ENCODE measurements around the gene ADAMTS3.

DNA sequence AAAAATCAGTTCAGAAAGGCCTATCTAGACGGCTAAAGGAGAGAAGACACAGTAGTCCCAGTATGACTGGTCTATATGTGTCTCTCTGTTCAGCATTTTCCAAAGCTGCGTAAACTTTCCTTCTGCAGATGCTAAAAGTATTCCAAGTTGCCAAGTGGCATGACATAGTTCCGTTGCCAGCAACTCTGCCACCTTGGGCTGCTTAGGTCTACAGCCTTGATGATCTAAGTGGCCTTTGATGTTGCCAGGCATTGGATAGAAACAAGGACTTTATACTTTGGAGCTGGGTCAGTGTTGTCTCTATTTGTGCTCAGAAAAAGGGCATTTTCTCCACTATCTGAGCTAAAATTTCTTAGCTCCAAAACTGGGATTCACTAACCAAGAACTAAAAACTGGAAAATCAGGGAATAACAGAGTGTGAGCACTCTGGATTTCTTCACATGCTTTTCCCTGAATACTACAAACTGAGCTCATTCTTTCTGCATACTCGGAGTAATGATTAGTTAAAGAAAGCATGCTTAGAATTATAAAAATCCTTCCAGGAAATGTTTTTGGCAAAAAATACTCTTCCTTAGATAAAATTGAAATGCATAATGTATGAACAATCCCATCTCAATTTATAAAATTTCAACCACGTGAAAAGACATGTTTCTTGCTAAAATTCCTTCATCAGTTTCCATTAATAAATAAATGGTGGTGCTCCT, 191.4 kb downstream of the ADAMTS3 start:
- no peak for TF ChIP-seq ZNF384 (IDR thresholded peaks at IDR 0.05; ENCODE audit: low read depth, low read length)
- no peak for TF ChIP-seq MAFG (tag; conservative IDR thresholded peaks at IDR 0.05)
- no peak for TF ChIP-seq POLR2AphosphoS5 (IDR thresholded peaks at IDR 0.05; ENCODE audit: control insufficient read depth, insufficient read depth, low read depth, low read length)
- TF ChIP-seq SMARCA5 (IDR thresholded peaks at IDR 0.05): no peak
- TF ChIP-seq PHF8 (IDR thresholded peaks at IDR 0.05; ENCODE audit: borderline replicate concordance, low read length): no peak
- no peak for TF ChIP-seq DMBX1 (CRISPR knock-in tag; IDR thresholded peaks at IDR 0.05; ENCODE audit: borderline replicate concordance)
- no peak for TF ChIP-seq KAT2B (IDR thresholded peaks at IDR 0.05; ENCODE audit: low read depth, low read length)
- TF ChIP-seq, protein P1, sequence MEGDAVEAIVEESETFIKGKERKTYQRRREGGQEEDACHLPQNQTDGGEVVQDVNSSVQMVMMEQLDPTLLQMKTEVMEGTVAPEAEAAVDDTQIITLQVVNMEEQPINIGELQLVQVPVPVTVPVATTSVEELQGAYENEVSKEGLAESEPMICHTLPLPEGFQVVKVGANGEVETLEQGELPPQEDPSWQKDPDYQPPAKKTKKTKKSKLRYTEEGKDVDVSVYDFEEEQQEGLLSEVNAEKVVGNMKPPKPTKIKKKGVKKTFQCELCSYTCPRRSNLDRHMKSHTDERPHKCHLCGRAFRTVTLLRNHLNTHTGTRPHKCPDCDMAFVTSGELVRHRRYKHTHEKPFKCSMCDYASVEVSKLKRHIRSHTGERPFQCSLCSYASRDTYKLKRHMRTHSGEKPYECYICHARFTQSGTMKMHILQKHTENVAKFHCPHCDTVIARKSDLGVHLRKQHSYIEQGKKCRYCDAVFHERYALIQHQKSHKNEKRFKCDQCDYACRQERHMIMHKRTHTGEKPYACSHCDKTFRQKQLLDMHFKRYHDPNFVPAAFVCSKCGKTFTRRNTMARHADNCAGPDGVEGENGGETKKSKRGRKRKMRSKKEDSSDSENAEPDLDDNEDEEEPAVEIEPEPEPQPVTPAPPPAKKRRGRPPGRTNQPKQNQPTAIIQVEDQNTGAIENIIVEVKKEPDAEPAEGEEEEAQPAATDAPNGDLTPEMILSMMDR (IDR thresholded peaks at IDR 0.05 in 2 of 3, conservative IDR thresholded peaks at IDR 0.05 in 1 of 3; ENCODE audit: insufficient read depth in 2 of 3, low read depth in 1 of 3, low read length in 3 of 3): no peak
- TF ChIP-seq SMAD3 (CRISPR knock-in tag; conservative IDR thresholded peaks at IDR 0.05): no peak
- no peak for TF ChIP-seq ZBTB33 (CRISPR knock-in tag; IDR thresholded peaks at IDR 0.05)
- TF ChIP-seq, protein P2, sequence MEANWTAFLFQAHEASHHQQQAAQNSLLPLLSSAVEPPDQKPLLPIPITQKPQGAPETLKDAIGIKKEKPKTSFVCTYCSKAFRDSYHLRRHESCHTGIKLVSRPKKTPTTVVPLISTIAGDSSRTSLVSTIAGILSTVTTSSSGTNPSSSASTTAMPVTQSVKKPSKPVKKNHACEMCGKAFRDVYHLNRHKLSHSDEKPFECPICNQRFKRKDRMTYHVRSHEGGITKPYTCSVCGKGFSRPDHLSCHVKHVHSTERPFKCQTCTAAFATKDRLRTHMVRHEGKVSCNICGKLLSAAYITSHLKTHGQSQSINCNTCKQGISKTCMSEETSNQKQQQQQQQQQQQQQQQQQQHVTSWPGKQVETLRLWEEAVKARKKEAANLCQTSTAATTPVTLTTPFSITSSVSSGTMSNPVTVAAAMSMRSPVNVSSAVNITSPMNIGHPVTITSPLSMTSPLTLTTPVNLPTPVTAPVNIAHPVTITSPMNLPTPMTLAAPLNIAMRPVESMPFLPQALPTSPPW (CRISPR knock-in tag; IDR thresholded peaks at IDR 0.05): no peak
- TF ChIP-seq NBN (IDR thresholded peaks at IDR 0.05; ENCODE audit: low read depth): no peak

Measured in K562 (cell line).